GM10266 (cell line): ENCODE measurements around the gene SLX4.

Source experiments
- DNase-seq: peaks from one replicate; pipeline ENCODE4 v3.0.0; 2012; ENCODE audit errors: extremely low spot score
- CTCF ChIP-seq: IDR thresholded peaks from 2 replicates; pipeline ENCODE4 v1.5.1; 2012; ENCODE audit warnings: mild to moderate bottlenecking, low read depth; ENCODE audit not compliant: control insufficient read depth, insufficient read depth; ENCODE audit errors: missing control alignments

Gene SLX4

GRCh38 chr16:3654249-3654991 is 43.0 kb upstream of the SLX4 start, which contains the start of gene DNASE1:
Gene DNASE1 (plus strand): TSS chr16:3654691. CDS start chr16:3655374, 683 bp downstream.
- TF ChIP-seq CTCF, result peak; percentile 76
- DNase-seq, result peak; percentile 78

- no peak for DNase-seq
- TF ChIP-seq CTCF, result no peak
These were observed 41.2 kb upstream of the SLX4 start for GRCh38 chr16:3652373-3653195.

GRCh38 chr16:3651461-3652372 is 40.3 kb upstream of the SLX4 start:
- TF ChIP-seq CTCF, result no peak
- no peak for DNase-seq

GRCh38 chr16:3650631-3651265 is 39.3 kb upstream of the SLX4 start:
- no peak for TF ChIP-seq CTCF
- no peak for DNase-seq

GRCh38 chr16:3646348-3646920 is 35.0 kb upstream of the SLX4 start:
- no peak for TF ChIP-seq CTCF
- DNase-seq, result no peak

- DNase-seq, result no peak
These were observed 34.3 kb upstream of the SLX4 start for GRCh38 chr16:3645504-3646347.

More at GRCh38 chr16:3645504-3646347, 34.3 kb upstream of the SLX4 start:
- TF ChIP-seq CTCF, result no peak
